ENCODE results near the gene DDN.

DDN gene

DNA sequence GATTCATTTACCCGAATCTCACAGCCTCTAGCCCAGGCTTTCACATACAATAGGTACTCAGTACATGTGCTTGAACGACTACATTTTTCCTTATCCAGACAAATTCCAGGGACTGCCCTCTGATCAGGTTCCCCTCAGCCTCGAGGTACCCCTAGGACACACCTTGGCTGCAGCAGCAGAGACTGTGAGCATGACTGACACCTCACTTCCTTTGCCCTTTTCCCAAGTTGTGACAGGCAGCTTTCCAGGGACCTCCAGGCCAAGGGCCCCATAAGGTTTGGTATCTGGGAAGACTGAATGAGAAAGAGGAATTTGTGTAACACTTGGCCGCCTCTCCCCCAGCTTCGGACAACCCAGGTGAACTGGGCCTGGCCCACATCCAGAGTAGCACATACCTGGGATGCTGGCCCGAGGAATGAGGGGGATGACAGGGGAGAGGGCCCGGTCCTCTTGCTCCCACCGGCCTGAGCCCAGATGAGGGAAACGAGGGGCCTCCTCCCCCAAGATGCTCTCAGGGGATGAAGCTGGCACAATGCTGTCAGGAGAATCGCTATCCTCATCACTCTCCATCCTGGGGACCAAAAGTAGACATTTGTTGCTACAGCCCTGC lies 29.6 kb upstream of the DDN start:
- TF ChIP-seq POLR2A (IDR thresholded peaks at IDR 0.05; ENCODE audit: extremely low read depth, insufficient read length) (no peak), MYC (IDR thresholded peaks at IDR 0.05; ENCODE audit: low read depth, low read length) (no peak)
- TF ChIP-seq, protein P1, sequence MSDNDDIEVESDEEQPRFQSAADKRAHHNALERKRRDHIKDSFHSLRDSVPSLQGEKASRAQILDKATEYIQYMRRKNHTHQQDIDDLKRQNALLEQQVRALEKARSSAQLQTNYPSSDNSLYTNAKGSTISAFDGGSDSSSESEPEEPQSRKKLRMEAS (IDR thresholded peaks at IDR 0.05; ENCODE audit: low read depth, low read length): no peak
- TF ChIP-seq, protein P2, sequence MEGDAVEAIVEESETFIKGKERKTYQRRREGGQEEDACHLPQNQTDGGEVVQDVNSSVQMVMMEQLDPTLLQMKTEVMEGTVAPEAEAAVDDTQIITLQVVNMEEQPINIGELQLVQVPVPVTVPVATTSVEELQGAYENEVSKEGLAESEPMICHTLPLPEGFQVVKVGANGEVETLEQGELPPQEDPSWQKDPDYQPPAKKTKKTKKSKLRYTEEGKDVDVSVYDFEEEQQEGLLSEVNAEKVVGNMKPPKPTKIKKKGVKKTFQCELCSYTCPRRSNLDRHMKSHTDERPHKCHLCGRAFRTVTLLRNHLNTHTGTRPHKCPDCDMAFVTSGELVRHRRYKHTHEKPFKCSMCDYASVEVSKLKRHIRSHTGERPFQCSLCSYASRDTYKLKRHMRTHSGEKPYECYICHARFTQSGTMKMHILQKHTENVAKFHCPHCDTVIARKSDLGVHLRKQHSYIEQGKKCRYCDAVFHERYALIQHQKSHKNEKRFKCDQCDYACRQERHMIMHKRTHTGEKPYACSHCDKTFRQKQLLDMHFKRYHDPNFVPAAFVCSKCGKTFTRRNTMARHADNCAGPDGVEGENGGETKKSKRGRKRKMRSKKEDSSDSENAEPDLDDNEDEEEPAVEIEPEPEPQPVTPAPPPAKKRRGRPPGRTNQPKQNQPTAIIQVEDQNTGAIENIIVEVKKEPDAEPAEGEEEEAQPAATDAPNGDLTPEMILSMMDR (IDR thresholded peaks at IDR 0.05; ENCODE audit: low read depth, low read length): no peak
- DNase-seq (ENCODE audit: low read depth): no peak
- no peak overlapping the region for H3K4me3 ChIP-seq (ENCODE audit: low read depth, low read length)

DNA sequence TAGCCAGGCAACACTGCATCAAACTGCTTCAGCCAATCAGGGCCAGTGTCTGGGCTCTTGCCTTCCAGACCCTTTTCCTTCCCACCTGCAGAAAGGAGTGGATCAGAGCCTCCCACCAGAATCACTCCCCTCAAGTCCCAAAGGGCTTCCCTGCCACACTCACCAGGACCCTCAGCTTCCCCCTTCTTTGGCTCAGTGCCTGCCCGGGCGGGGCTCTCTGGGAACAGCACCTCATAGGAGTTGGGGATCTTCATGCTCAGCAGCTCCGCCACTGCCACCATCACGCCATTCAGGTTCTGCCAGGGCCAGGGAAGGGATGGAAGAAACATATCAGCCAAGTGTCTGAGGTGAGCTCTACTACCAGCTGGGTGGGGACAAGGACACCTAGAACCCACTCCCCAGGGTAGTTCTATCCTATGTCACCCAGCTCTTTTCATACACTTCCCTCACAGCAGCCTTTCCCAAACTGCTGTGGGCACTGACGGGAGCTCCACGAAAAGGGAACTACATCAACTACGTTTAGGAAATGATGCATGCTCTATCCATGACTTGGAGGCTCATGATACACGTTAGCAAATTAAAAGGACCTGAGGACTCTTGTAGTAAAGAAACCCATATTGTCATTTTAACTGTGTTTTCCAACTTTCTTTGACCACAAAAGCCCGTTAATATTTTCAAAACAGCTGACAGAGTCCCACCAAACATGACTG lies 28.8 kb upstream of the DDN start:
- DNase-seq (ENCODE audit: low read depth): no peak
- H3K4me3 ChIP-seq (ENCODE audit: low read depth, low read length): no peak overlapping the region
- no peak for TF ChIP-seq MYC (IDR thresholded peaks at IDR 0.05; ENCODE audit: low read depth, low read length)
- TF ChIP-seq, protein P2 (IDR thresholded peaks at IDR 0.05; ENCODE audit: low read depth, low read length): no peak
- TF ChIP-seq POLR2A (IDR thresholded peaks at IDR 0.05; ENCODE audit: extremely low read depth, insufficient read length): no peak
- TF ChIP-seq, protein P1 (IDR thresholded peaks at IDR 0.05; ENCODE audit: low read depth, low read length): no peak

DNA sequence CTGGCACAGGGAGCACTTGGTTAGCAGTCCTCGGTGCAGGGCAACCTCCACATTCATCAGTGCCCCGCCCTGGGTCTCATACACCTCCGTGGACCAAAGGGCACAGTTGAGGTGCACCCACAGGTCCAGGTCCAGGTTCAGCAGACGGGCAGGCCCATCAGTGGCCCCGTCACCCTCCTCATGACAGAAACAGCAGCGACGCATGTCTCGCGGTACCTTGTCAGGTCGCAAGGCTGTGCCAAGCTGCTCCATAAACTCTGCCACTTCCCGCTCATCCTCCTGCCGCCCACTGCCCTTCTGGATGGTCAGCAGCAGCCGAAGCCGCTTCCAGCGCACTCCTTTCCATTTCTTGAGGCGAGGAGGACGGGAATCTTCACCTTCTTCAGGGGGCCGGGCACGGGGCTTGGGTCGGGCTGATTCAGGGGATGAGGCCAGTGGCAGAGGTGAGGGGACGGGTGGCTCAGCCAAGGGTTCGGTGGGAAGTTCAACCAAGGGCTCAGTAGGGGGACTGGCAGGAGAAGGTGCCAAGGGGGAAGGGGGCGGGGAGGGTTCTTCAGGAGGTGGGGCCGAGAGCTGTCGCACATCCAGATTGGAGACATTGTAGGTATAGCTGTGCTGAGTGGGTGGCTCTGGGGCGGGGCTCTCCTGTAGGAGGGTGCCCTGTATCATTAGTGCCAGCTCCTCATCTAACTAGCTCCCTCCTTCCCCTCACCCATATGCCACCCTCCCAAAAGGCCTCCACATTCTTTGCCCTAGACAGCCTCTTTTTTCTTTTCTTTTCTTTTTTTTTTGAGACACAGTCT lies 27.7 kb upstream of the DDN start:
- H3K4me3 ChIP-seq (ENCODE audit: low read depth, low read length): no peak overlapping the region
- TF ChIP-seq, protein P1 (IDR thresholded peaks at IDR 0.05; ENCODE audit: low read depth, low read length): no peak
- TF ChIP-seq, protein P2 (IDR thresholded peaks at IDR 0.05; ENCODE audit: low read depth, low read length): no peak
- no peak for TF ChIP-seq POLR2A (IDR thresholded peaks at IDR 0.05; ENCODE audit: extremely low read depth, insufficient read length)
- no peak for TF ChIP-seq MYC (IDR thresholded peaks at IDR 0.05; ENCODE audit: low read depth, low read length)
- DNase-seq (ENCODE audit: low read depth): no peak

DNA sequence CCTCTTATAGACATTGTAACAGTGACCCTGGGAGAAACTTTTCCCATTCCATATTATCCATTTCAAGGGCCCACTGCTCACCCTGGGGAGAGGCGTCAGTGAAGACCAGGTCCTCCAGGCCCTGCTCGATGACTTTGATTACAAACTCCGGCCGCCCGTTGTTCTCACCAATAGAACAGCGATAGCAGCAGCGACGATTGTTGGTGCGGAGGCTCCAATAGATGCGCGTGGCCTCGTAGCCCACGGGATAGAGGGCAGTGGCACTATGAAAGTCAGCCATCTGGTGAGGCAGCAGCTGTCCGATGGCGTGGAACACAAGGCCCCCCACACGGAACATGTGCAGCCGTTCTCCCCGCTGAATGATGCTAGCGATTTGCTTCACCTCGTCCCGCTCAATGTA lies 26.9 kb upstream of the DDN start:
- H3K4me3 ChIP-seq (ENCODE audit: low read depth, low read length): no peak overlapping the region
- DNase-seq (ENCODE audit: low read depth): no peak
- no peak for TF ChIP-seq POLR2A (IDR thresholded peaks at IDR 0.05; ENCODE audit: extremely low read depth, insufficient read length)
- no peak for TF ChIP-seq MYC (IDR thresholded peaks at IDR 0.05; ENCODE audit: low read depth, low read length)
- TF ChIP-seq, protein P2 (IDR thresholded peaks at IDR 0.05; ENCODE audit: low read depth, low read length): no peak

DNA sequence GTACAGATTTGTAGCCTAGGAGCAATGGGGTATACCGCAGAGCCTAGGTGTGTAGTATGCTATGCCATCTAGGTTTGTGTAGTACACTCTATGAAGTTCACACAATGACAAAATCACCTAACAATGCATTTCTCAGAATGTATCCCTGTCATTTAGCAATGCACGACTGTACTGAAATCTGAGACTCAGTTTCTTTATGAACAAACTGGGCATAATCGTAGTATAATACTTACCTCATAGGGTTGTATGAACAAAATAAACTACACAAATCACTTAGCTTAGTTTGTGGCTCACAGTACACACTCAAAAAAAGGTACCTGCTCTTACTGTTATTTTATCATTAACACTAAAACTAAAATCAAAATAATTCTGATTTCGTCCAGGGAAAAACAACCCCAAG lies 26.3 kb upstream of the DDN start:
- no peak for DNase-seq (ENCODE audit: low read depth)
- TF ChIP-seq MYC (IDR thresholded peaks at IDR 0.05; ENCODE audit: low read depth, low read length) (no peak), POLR2A (IDR thresholded peaks at IDR 0.05; ENCODE audit: extremely low read depth, insufficient read length) (no peak)
- TF ChIP-seq, protein P2 (IDR thresholded peaks at IDR 0.05; ENCODE audit: low read depth, low read length): no peak
- TF ChIP-seq, protein P1 (IDR thresholded peaks at IDR 0.05; ENCODE audit: low read depth, low read length): no peak

More for the DNA sequence above, 26.3 kb upstream of the DDN start:
- no peak overlapping the region for H3K4me3 ChIP-seq (ENCODE audit: low read depth, low read length)

All from NB4 (cell line).